ENCODE results near the gene STEEP1. TPM values are rescaled to one million over a fixed set of nuclear protein-coding genes. Genes with fewer than 3 reads are reported as not detected.
A peak's percentile ranks its signal among the peaks of the same experiment; 100 is the strongest.

Gene STEEP1
- total RNA-seq, 1 donor from 2014 or later = 21.6 TPM

GRCh38 chrX:119523664-119524184 is 41.5 kb downstream of the STEEP1 start:
- Mint-ChIP-seq H3K36me3 (no peaks in the 10 kb centered on the region), H3K4me3 (no peak overlapping the region), H3K27me3 (ENCODE audit: low read depth) (no peaks in the 10 kb centered on the region), H3K4me1 (no peaks in the 10 kb centered on the region), H3K27ac (no peak overlapping the region), H3K9me3 (peaks cover 14% of the 10 kb centered on the region)
- no peak for DNase-seq (ENCODE audit: low spot score in 2 of 2, unreplicated experiment in 2 of 2)
- TF ChIP-seq CTCF (IDR thresholded peaks at IDR 0.05; ENCODE audit: unreplicated experiment) = no peak

DNA sequence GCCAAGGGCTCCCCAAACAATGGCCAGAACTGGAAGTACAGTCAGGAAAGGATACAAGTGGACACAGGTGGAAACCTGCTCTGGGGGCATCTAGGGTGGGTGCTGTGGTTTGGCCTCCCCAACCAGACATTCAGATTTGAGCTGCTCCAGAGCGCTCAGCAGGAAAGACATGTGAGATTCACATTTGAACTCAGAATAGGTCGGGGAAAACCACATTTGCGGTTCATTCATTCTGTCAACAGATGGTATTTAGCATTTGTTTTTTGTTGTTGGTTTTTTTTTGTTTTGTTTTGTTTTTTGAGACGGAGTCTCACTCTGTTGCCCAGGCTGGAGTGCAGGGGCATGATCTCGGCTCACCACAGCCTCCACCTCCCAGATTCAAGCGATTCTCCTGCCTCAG is 44.0 kb downstream of the STEEP1 start:
- Mint-ChIP-seq H3K4me1 (no peaks in the 10 kb centered on the region), H3K27ac (no peak overlapping the region), H3K27me3 (ENCODE audit: low read depth) (no peaks in the 10 kb centered on the region), H3K9me3 (peaks cover 8% of the 10 kb centered on the region), H3K4me3 (no peak overlapping the region), H3K36me3 (no peaks in the 10 kb centered on the region)
- no peak for DNase-seq (ENCODE audit: low spot score in 2 of 2, unreplicated experiment in 2 of 2)
- TF ChIP-seq CTCF (IDR thresholded peaks at IDR 0.05; ENCODE audit: unreplicated experiment) = no peak

GRCh38 chrX:119518371-119518770 is 46.8 kb downstream of the STEEP1 start:
- Mint-ChIP-seq H3K4me3 (no peak overlapping the region), H3K27me3 (ENCODE audit: low read depth) (no peaks in the 10 kb centered on the region), H3K9me3 (peaks cover 8% of the 10 kb centered on the region), H3K27ac (no peak overlapping the region), H3K36me3 (no peaks in the 10 kb centered on the region), H3K4me1 (no peaks in the 10 kb centered on the region)
- no peak for DNase-seq (ENCODE audit: low spot score in 2 of 2, unreplicated experiment in 2 of 2)
- no peak for TF ChIP-seq CTCF (IDR thresholded peaks at IDR 0.05; ENCODE audit: unreplicated experiment)

DNA sequence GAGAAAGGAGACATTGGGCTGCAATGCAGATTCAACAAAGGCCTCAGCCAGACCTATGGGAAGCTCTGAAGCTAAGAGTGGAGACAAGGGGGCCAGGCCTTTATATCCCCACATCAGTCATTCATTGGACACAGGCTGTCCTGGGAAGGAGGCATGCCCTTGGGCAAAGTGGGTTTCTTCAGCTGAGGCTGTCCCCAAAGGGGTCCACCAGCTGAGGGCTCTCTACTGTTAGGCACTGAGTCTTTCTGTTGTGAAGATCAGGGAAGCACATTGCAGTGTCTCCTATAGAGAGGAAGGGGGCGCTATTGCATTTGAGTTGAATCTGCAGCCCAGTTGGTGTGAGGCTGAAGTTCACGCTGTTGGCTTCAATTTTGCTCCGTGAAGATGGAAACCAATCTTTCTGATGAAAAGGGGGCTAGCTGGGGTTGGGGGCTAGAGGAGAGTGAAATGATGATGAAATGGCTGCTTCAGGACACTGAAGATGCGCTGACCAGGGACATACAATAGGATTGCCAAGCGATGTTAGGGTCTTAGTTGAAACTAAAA is 49.0 kb downstream of the STEEP1 start:
- Mint-ChIP-seq H3K27me3 (ENCODE audit: low read depth) (no peaks in the 10 kb centered on the region), H3K9me3 (peaks cover 8% of the 10 kb centered on the region), H3K4me3 (no peak overlapping the region), H3K27ac (no peak overlapping the region), H3K36me3 (no peaks in the 10 kb centered on the region), H3K4me1 (no peaks in the 10 kb centered on the region)
- DNase-seq (ENCODE audit: low spot score in 2 of 2, unreplicated experiment in 2 of 2) = no peak
- TF ChIP-seq CTCF (IDR thresholded peaks at IDR 0.05; ENCODE audit: unreplicated experiment) = peak; percentile 68

DNA sequence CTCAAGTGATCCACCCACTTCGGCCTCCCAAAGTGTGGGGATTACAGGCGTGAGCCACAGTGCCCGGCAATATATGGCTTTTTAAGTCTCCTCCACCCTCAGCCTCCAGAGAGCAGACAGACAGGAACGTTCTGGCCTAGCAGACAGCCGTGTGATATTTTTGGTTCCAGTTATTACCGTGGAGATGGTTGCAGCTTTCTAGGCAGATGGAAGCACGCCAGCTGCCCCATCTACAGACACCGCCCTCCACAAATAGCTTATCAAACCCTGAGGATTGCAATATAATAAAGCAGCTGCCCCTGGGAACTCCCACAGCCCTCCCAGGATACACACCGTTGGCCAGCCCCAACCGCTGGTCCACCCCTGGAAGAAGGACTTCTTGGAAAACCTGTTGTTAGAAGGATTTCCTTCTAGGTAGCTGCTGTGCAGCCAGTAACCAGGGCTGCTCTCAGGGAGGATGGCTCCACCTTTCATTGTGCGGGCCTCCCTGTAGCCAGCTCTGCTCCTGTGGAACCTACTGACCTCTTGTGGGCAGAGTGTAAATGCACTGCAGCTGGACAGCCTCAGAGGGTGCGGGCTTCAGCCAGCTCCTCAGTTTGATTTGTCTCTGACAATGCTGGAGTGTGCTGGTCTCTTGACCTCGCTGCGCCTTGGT is 52.9 kb downstream of the STEEP1 start:
- no peak overlapping the region for H3K4me3 Mint-ChIP-seq
- TF ChIP-seq CTCF (IDR thresholded peaks at IDR 0.05; ENCODE audit: unreplicated experiment) = no peak
- no peaks in the 10 kb centered on the region for H3K36me3 Mint-ChIP-seq
- H3K4me1 Mint-ChIP-seq = no peaks in the 10 kb centered on the region
- no peak overlapping the region for H3K27ac Mint-ChIP-seq
- peak in 1 of 2 experiments; percentile 40 for DNase-seq (ENCODE audit: low spot score in 2 of 2, unreplicated experiment in 2 of 2)
- H3K27me3 Mint-ChIP-seq (ENCODE audit: low read depth) = no peaks in the 10 kb centered on the region
- no peaks in the 10 kb centered on the region for H3K9me3 Mint-ChIP-seq
